NB4 (cell line): ENCODE data around the gene DRC1.

Experiments
- CTCF ChIP-seq: IDR thresholded peaks from one replicate; pipeline ENCODE4 v1.5.1; 2012; ENCODE audit warnings: low read depth, low read length
- MAX ChIP-seq: IDR thresholded peaks from 2 replicates; pipeline ENCODE4 v1.6.1; 2011; ENCODE audit warnings: low read depth, low read length
- POLR2A ChIP-seq: IDR thresholded peaks from 2 replicates; pipeline ENCODE4 v1.6.1; 2011; ENCODE audit warnings: mild to moderate bottlenecking; ENCODE audit not compliant: insufficient read length; ENCODE audit errors: extremely low read depth

GRCh38 chr2:26457695-26458364 is 56.1 kb downstream of the DRC1 start:
- no peak for TF ChIP-seq CTCF
- TF ChIP-seq POLR2A: no peak
- TF ChIP-seq MAX: no peak
